ENCODE measurements around the gene NINJ2.

DNA sequence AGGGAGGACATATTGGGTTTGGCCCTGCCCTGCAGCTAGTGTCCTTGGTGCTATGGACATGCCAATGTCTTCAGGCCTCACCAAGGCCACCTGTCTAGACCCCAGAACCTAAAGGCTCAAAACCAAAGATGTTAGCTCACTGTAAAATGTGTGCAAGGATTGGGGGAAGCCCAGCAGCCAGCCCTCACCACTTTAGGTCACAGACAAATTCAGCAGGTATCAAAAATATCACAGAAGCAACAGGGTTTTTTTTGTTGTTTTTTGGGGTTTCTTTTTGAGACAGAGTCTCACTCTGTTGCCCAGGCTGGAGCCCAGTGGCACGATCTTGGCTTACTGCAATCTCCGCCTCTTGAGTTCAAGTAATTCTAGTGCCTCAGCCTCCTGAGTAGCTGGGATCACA lies 29.0 kb upstream of the NINJ2 start:
- TF ChIP-seq GATA2 (IDR thresholded peaks at IDR 0.05; ENCODE audit: low read depth, low read length) (no peak), GATA3 (IDR thresholded peaks at IDR 0.05; ENCODE audit: low read depth, low read length) (no peak)

All from SH-SY5Y (cell line).